Measurements from ENCODE around the gene ZMYND15. TPM values are rescaled to one million over a fixed set of nuclear protein-coding genes. Genes with fewer than 3 reads are reported as not detected.

Gene ZMYND15
- total and polyA plus RNA-seq, 2 of the 13 experiments (the other 11 are each of a cell fraction or from before 2014, with no cell fraction given), result 0.24 to 2.7 TPM

- TF ChIP-seq, protein P1, sequence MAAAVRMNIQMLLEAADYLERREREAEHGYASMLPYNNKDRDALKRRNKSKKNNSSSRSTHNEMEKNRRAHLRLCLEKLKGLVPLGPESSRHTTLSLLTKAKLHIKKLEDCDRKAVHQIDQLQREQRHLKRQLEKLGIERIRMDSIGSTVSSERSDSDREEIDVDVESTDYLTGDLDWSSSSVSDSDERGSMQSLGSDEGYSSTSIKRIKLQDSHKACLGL (CRISPR knock-in tag; IDR thresholded peaks at IDR 0.05), result peak; percentile 83; the same call in 1 of the 2 replicates
- TF ChIP-seq KLF15 (CRISPR knock-in tag; IDR thresholded peaks at IDR 0.05; ENCODE audit: borderline replicate concordance) (peak; percentile 21; the same call in 1 of the 2 replicates), MAFF (IDR thresholded peaks at IDR 0.05; ENCODE audit: low read depth, low read length) (no peak), NFKB2 (CRISPR knock-in tag; IDR thresholded peaks at IDR 0.05; ENCODE audit: borderline replicate concordance) (peak; percentile 48; the same call in 1 of the 2 replicates), ZNF570 (CRISPR knock-in tag; IDR thresholded peaks at IDR 0.05; ENCODE audit: borderline replicate concordance) (peak; percentile 80; the same call in 1 of the 2 replicates), TCF7L2 (IDR thresholded peaks at IDR 0.05; ENCODE audit: low read depth, low read length) (no peak), FOXO4 (CRISPR knock-in tag; conservative IDR thresholded peaks at IDR 0.05) (0 out of 2 replicates have a peak, but pooled peaks have one; percentile 40), SRSF1 (optimal IDR thresholded peaks at IDR 0.05; ENCODE audit: low read depth, low read length) (no peak), ZNF543 (CRISPR knock-in tag; IDR thresholded peaks at IDR 0.05) (peak; percentile 88), ZNF530 (CRISPR knock-in tag; IDR thresholded peaks at IDR 0.05; ENCODE audit: low read depth) (no peak), POGZ (CRISPR knock-in tag; IDR thresholded peaks at IDR 0.05) (peak; percentile 54; the same call in 1 of the 2 replicates), ZNF251 (CRISPR knock-in tag; IDR thresholded peaks at IDR 0.05) (0 out of 2 replicates have a peak, but pooled peaks have one; percentile 40), SETDB1 (CRISPR knock-in tag; IDR thresholded peaks at IDR 0.05; ENCODE audit: borderline replicate concordance) (no peak), SMAD9 (CRISPR knock-in tag; IDR thresholded peaks at IDR 0.05) (no peak), YY1 (IDR thresholded peaks at IDR 0.05; ENCODE audit: insufficient read depth, insufficient replicate concordance, low read depth, low read length) (peak; percentile 6), HOXA5 (CRISPR knock-in tag; IDR thresholded peaks at IDR 0.05) (no peak; the same call in 1 of the 2 replicates), ZZZ3 (CRISPR knock-in tag; IDR thresholded peaks at IDR 0.05; ENCODE audit: borderline replicate concordance) (peak; percentile 89; the same call in 1 of the 2 replicates), ZBTB34 (CRISPR knock-in tag; IDR thresholded peaks at IDR 0.05) (0 out of 2 replicates have a peak, but pooled peaks have one; percentile 34), HCFC1 (IDR thresholded peaks at IDR 0.05; ENCODE audit: low read depth, low read length) (no peak)
- TF ChIP-seq, protein P2, sequence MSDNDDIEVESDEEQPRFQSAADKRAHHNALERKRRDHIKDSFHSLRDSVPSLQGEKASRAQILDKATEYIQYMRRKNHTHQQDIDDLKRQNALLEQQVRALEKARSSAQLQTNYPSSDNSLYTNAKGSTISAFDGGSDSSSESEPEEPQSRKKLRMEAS (IDR thresholded peaks at IDR 0.05), result peak; percentile 27; the same call in 1 of the 2 replicates
Measured at GRCh38 chr17:4739122-4740024, at the start of gene ZMYND15, which contains the start of gene CXCL16 (continued).
